ENCODE measurements around the gene NEK10. TPM values are rescaled to one million over a fixed set of nuclear protein-coding genes. Genes with fewer than 3 reads are reported as not detected.

Gene NEK10
- total RNA-seq, 1 experiment from 2014 or later = 5.7 TPM

- TF ChIP-seq TCF7L2 (IDR thresholded peaks at IDR 0.05; ENCODE audit: low read depth, low read length) (no peak), CTCF (IDR thresholded peaks at IDR 0.05) (no peak), SIN3A (IDR thresholded peaks at IDR 0.05; ENCODE audit: borderline replicate concordance, insufficient read depth, low read depth, low read length) (no peak), REST (IDR thresholded peaks at IDR 0.05; ENCODE audit: insufficient read depth in 1 of 2, low read depth in 2 of 2, low read length in 1 of 2) (no peak), POLR2AphosphoS5 (IDR thresholded peaks at IDR 0.05; ENCODE audit: low read depth, low read length) (no peak)
- intact Hi-C loops (cut with micrococcal nuclease; ENCODE audit: unreplicated experiment) = no loop called here
- H3K36me3 ChIP-seq (ENCODE audit: control insufficient read depth, insufficient read depth, low read length) = no peaks in the 10 kb centered on the region
- ChIA-PET POLR2A (no interaction called here), CTCF (no interaction called here)
- H3K4me1 ChIP-seq (ENCODE audit: control insufficient read depth, insufficient read depth, low read length) = no peaks in the 10 kb centered on the region
- ATAC-seq = no peak
- BruUV-seq (replicated peaks) = no TSS peak
- DNase-seq (ENCODE audit: low read depth, low spot score) = no peak
- no peaks in the 10 kb centered on the region for H3K9me3 ChIP-seq (ENCODE audit: control insufficient read depth, insufficient read depth, low read depth, low read length)
- in situ Hi-C loops (cut with HindIII; ENCODE audit: low pct_unique_long_range_greater_than_20kb, low sequenced_read_pairs) = no loop called here
- H3K27ac ChIP-seq (ENCODE audit: low read length) = no peak overlapping the region
- H3K4me3 ChIP-seq (ENCODE audit: low read depth in 2 of 2, low read length in 2 of 2) = no peak overlapping the region
- H3K27me3 ChIP-seq (ENCODE audit: control insufficient read depth, insufficient read depth, low read length) = no peaks in the 10 kb centered on the region
Measured at GRCh38 chr3:27185231-27185989, 183.8 kb downstream of the NEK10 start.

- Histone ChIP-seq H3K4me3 (ENCODE audit: low read depth in 2 of 2, low read length in 2 of 2) (no peak overlapping the region), H3K27me3 (ENCODE audit: control insufficient read depth, insufficient read depth, low read length) (no peaks in the 10 kb centered on the region), H3K36me3 (ENCODE audit: control insufficient read depth, insufficient read depth, low read length) (no peaks in the 10 kb centered on the region), H3K4me1 (ENCODE audit: control insufficient read depth, insufficient read depth, low read length) (no peaks in the 10 kb centered on the region), H3K9me3 (ENCODE audit: control insufficient read depth, insufficient read depth, low read depth, low read length) (no peaks in the 10 kb centered on the region), H3K27ac (ENCODE audit: low read length) (no peak overlapping the region)
- DNase-seq (ENCODE audit: low read depth, low spot score) (no peak), ATAC-seq (no peak)
- in situ Hi-C loops (cut with HindIII; ENCODE audit: low pct_unique_long_range_greater_than_20kb, low sequenced_read_pairs) = no loop called here
- BruUV-seq (replicated peaks) = no TSS peak
- TF ChIP-seq CTCF (IDR thresholded peaks at IDR 0.05) = no peak
- TF ChIP-seq REST (IDR thresholded peaks at IDR 0.05; ENCODE audit: insufficient read depth in 1 of 2, low read depth in 2 of 2, low read length in 1 of 2) = no peak
- TF ChIP-seq POLR2AphosphoS5 (IDR thresholded peaks at IDR 0.05; ENCODE audit: low read depth, low read length) = no peak
- no peak for TF ChIP-seq TCF7L2 (IDR thresholded peaks at IDR 0.05; ENCODE audit: low read depth, low read length)
- no peak for TF ChIP-seq SIN3A (IDR thresholded peaks at IDR 0.05; ENCODE audit: borderline replicate concordance, insufficient read depth, low read depth, low read length)
- CTCF ChIA-PET = no interaction called here
- POLR2A ChIA-PET = no interaction called here
- intact Hi-C loops (cut with micrococcal nuclease; ENCODE audit: unreplicated experiment) = no loop called here
Measured at GRCh38 chr3:27184261-27184660, 184.9 kb downstream of the NEK10 start.

All from Panc1 (cell line).